GM12801 (cell line): ENCODE measurements around the gene TNFRSF1B.

Experiments
- TF ChIP-seq, protein P1 (sequence below): IDR thresholded peaks from one replicate; pipeline ENCODE4 v1.5.1; 2011; ENCODE audit warnings: control low read depth; ENCODE audit not compliant: insufficient read length; ENCODE audit errors: extremely low read depth

TNFRSF1B gene

DNA sequence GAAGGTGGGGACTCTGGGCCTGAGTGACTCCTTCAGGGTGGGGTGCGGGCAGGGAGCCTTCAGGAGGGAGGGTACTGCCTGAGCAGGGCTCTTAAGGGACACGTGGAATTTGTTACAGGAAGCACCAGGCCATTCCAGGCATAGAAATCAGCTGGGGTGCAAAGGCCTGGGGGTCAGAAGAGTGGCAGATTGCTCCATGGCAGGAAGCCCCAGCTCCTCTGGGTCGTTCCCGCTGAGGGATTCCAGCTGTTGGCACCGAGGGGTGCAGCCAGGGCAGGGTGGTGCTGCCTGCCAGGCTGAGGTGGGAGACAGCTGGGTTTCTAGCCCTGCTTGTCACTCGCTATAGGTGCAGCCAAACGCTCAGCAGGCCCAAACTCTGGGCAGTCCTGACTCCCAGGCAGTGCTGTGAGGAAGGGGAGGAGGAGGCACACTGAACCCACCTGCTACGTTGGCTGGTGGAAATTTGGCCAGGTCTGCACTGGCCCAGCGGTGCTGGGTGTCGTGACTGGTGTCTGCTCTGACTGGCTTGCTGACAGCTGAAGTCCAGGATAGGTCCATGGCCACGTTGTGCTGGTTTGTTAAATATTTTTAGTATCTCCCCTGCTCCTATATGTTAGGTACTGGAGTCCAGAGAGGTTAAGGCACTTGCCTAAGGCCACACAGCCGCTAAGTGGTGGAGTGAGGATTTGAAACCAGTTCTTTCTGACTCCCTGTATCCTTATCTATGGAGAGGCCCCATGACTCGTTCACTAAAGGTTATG lies 19.3 kb downstream of the TNFRSF1B start:
- TF ChIP-seq, protein P1, sequence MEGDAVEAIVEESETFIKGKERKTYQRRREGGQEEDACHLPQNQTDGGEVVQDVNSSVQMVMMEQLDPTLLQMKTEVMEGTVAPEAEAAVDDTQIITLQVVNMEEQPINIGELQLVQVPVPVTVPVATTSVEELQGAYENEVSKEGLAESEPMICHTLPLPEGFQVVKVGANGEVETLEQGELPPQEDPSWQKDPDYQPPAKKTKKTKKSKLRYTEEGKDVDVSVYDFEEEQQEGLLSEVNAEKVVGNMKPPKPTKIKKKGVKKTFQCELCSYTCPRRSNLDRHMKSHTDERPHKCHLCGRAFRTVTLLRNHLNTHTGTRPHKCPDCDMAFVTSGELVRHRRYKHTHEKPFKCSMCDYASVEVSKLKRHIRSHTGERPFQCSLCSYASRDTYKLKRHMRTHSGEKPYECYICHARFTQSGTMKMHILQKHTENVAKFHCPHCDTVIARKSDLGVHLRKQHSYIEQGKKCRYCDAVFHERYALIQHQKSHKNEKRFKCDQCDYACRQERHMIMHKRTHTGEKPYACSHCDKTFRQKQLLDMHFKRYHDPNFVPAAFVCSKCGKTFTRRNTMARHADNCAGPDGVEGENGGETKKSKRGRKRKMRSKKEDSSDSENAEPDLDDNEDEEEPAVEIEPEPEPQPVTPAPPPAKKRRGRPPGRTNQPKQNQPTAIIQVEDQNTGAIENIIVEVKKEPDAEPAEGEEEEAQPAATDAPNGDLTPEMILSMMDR, result no peak

DNA sequence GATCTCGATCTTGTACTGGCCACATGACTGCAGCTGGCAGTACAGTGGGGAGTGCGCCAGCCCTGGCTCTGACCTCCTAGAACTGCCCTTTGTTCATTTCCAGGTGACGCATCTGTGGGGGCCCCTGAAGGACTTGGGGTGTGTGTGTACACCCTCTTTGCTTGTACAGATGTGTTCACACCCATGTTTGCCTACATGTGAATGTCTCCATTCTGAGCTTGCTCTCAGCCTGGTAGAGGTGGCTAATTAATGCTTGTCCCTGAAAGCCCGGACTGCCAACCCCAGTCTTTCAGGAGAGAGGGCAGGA lies 19.8 kb downstream of the TNFRSF1B start:
- TF ChIP-seq, protein P1, result no peak

DNA sequence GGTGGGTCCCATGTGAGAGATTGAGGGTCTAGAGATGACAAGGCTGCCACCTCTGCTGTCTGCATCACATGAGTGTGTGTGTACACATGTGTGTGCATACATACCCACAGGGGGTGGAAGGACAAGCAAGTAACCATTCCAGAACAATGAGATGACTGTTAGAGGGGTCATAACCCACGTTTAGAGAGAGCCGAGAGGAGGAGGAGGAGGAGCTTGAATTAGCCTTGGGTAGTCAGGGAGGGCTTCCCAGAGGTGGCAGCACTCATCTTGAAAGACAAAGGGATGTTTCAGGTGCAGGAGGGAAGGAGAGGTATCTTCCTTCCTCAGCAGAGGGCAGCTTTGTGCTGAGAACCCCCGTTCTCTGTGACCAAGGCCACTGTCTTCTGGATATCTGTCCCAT lies 21.3 kb downstream of the TNFRSF1B start:
- TF ChIP-seq, protein P1, result no peak

DNA sequence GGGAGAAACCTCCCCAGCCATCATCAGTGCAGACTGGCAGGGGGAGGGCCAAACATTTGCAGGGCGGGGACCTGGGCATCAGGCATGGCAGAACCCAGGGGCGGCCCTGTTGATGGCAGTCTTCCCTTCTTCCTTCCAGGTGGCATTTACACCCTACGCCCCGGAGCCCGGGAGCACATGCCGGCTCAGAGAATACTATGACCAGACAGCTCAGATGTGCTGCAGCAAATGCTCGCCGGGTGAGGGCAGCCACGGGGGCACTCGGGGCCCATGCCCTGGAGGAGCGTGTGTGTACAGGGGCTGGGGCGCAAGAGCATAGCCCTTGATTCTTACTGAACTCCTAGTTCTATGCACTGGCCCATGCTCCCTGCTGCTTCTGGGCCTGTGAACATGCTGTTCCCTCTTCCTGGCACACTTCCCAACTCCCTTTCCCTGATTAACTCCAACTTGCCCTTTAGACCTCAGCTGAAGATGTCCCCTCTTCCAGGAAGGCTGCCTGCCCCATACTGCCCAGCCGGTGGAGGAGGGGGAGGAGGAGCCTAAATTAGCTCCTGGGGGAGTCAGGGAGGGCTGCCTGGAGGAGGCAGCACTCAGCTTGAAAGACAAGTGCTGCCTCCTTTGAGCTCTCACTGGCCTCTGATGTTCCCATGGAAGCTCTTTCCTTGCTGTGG lies 22.0 kb downstream of the TNFRSF1B start:
- TF ChIP-seq, protein P1, result no peak

DNA sequence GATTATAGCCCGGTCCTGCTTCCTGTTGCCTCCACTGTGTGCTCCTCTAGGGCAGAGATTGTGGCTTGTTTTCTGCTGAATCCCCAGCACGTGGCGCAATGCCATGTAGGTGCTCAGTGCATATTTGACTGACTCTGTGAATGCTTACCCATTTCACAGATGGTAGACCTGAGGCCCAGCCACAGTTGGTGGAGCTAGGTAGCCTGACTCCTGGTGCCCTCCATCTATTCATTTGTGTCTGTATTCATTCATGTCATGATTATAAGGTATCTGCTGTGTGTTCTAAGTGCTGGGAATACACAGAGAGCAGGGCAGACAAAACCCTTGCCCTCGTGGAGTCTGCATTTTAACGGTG lies 22.5 kb downstream of the TNFRSF1B start:
- TF ChIP-seq, protein P1, result no peak

DNA sequence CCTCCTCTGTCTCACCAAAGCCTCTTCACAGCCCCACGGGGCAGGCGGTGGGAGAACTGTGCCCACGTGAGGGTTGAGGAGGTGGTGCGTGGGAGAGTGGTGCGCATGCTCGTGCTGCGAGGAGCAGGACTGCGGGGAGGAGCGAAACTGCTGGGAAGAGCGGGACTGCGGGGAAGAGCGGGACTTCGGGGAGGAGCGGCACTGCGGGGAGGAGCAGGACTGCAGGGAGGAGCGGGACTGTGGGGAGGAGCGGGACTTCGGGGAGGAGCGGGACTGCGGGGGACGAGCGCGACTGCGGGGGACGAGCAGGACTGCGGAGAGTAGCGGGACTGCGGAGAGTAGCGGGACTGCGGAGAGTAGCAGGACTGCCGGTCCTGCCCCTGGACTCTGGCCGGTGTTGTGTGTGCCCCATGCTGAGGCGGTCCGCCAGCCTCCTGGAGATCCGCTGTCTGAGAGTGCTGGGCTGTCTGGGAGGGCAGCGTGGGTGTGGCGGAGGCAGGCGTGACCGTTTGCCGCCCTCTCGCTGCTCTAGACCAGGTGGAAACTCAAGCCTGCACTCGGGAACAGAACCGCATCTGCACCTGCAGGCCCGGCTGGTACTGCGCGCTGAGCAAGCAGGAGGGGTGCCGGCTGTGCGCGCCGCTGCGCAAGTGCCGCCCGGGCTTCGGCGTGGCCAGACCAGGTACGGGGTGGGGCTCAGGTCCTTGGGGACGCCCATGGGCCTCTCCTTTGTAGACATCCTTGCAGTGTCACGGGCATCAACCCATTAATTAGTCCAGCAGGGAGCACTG lies 24.6 kb downstream of the TNFRSF1B start:
- TF ChIP-seq, protein P1, result no peak

DNA sequence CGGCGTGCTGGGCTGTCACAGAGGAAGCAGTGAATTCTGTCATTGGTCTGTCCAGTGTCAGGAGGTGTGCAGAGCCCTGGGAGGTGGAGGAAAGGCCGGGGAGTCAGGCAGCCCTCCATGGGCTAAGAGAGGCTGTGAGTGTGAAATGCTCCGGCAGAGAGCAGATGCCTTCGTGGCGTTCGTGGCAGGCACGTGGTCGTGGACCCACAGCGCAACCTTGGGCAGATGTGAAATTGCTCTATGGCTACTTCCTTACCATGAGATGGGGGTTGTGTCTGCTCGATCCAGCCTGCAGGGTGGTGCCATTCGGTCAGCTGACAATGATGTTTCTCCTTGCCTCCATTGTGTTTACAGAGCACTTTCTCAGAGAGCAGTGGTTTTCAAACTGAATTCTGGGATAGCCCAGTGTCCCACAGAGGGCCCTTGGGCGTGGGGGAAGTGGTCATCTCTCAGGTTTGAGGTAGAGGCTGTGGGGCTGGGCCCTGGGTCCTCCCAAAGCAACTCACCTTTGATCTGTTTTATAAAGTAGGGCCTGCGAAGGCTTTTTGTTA lies 27.9 kb downstream of the TNFRSF1B start:
- TF ChIP-seq, protein P1, result no peak
